GM18519 (cell line): ENCODE measurements around the gene CYTH2.

Experiments used
- ATAC-seq: cut with Tn5 transposase; IDR thresholded peaks from one replicate; pipeline ENCODE4 v1.9.1; 2021; ENCODE audit warnings: mild to moderate bottlenecking, moderate library complexity; ENCODE audit not compliant: unreplicated experiment, low FRiP score

Gene CYTH2

GRCh38 chr19:48469289-48469881, at the start of gene CYTH2:
Gene CYTH2, plus strand, starts transcription at chr19:48469369. Its CDS starts 139 bp downstream, at chr19:48469508.
- ATAC-seq: no peak

GRCh38 chr19:48421548-48421947, 47.6 kb upstream of the CYTH2 start:
- ATAC-seq: no peak

GRCh38 chr19:48424694-48425219, 44.4 kb upstream of the CYTH2 start:
- ATAC-seq: no peak

- ATAC-seq: no peak
Measured at GRCh38 chr19:48428670-48429069, 40.5 kb upstream of the CYTH2 start.

- no peak for ATAC-seq
Measured at GRCh38 chr19:48433337-48433736, 35.8 kb upstream of the CYTH2 start.

GRCh38 chr19:48436586-48436985, 32.6 kb upstream of the CYTH2 start:
- no peak for ATAC-seq

- no peak for ATAC-seq
Measured at GRCh38 chr19:48441360-48442050, 27.7 kb upstream of the CYTH2 start.

- no peak for ATAC-seq
Measured at GRCh38 chr19:48442116-48443035, 26.8 kb upstream of the CYTH2 start.

GRCh38 chr19:48443256-48443655, 25.9 kb upstream of the CYTH2 start:
- ATAC-seq: no peak

GRCh38 chr19:48443731-48444128, 25.4 kb upstream of the CYTH2 start:
- no peak for ATAC-seq

- ATAC-seq: no peak
Measured at GRCh38 chr19:48444129-48444935, 24.8 kb upstream of the CYTH2 start.

- no peak for ATAC-seq
Measured at GRCh38 chr19:48444936-48445200, 24.3 kb upstream of the CYTH2 start.

- ATAC-seq: peak; percentile 12
Measured at GRCh38 chr19:48445256-48445605, 23.9 kb upstream of the CYTH2 start.

GRCh38 chr19:48445606-48446481, 23.3 kb upstream of the CYTH2 start, which contains the start of gene GRWD1:
Gene GRWD1, plus strand, starts transcription at chr19:48445983. Its CDS starts 23 bp downstream, at chr19:48446006.
- ATAC-seq: peak; percentile 50

GRCh38 chr19:48446579-48446978, 22.6 kb upstream of the CYTH2 start:
- ATAC-seq: no peak

- no peak for ATAC-seq
Measured at GRCh38 chr19:48448563-48448962, 20.6 kb upstream of the CYTH2 start.

- no peak for ATAC-seq
Measured at GRCh38 chr19:48450441-48450840, 18.7 kb upstream of the CYTH2 start.

- no peak for ATAC-seq
Measured at GRCh38 chr19:48450863-48451262, 18.3 kb upstream of the CYTH2 start.

- no peak for ATAC-seq
Measured at GRCh38 chr19:48451624-48452023, 17.5 kb upstream of the CYTH2 start.
